Activated CD4-positive, alpha-beta T cell treated with anti-CD3 and anti-CD28 coated beads, Interleukin-2, amount 10 ng/mL, durations not matched to agents 24 days and 14 days (primary cell): ENCODE results near the gene PDK1. TPM values are rescaled to one million over a fixed set of nuclear protein-coding genes. Genes with fewer than 3 reads are reported as not detected.

Experiments used
- DNase-seq: peaks from one replicate; pipeline ENCODE4 v3.0.0; 2022
- H3K27ac Mint-ChIP-seq: one replicate; pipeline ENCODE4 v1.8.0; 2022; ENCODE audit warnings: mild to moderate bottlenecking, mixed read lengths
- H3K27me3 Mint-ChIP-seq: one replicate; pipeline ENCODE4 v1.8.0; 2022; ENCODE audit warnings: mixed read lengths
- H3K36me3 Mint-ChIP-seq: one replicate; pipeline ENCODE4 v1.8.0; 2022; ENCODE audit warnings: low read depth, mild to moderate bottlenecking, mixed read lengths
- H3K4me1 Mint-ChIP-seq: one replicate; pipeline ENCODE4 v1.8.0; 2021; ENCODE audit warnings: mixed read lengths
- H3K4me3 Mint-ChIP-seq: one replicate; pipeline ENCODE4 v1.8.0; 2022; ENCODE audit warnings: mild to moderate bottlenecking, moderate library complexity, mixed read lengths
- H3K9me3 Mint-ChIP-seq: one replicate; pipeline ENCODE4 v1.8.0; 2021; ENCODE audit warnings: mixed read lengths
- intact Hi-C: fragments of 100-400 bp; cut with micrococcal nuclease; formaldehyde crosslinking; loops from one replicate; pipeline ENCODE4 v1.15.1; 2023
- total RNA-seq: library from RNA; stranded (reverse); gene quantifications from 2 replicates; pipeline ENCODE4 v1.2.3, GENCODE V29; 2022

PDK1 gene
- total RNA-seq, 1 donor from 2014 or later = 42.6 TPM

- no peak overlapping the region for H3K4me3 Mint-ChIP-seq
- H3K9me3 Mint-ChIP-seq = no peaks in the 10 kb centered on the region
- H3K4me1 Mint-ChIP-seq = no peaks in the 10 kb centered on the region
- H3K27me3 Mint-ChIP-seq = no peaks in the 10 kb centered on the region
- intact Hi-C loops = no loop called here
- DNase-seq = no peak
- no peak overlapping the region for H3K27ac Mint-ChIP-seq
- H3K36me3 Mint-ChIP-seq = peaks cover 11% of the 10 kb centered on the region
These were observed 61.2 kb downstream of the PDK1 start for GRCh38 chr2:172617115-172617514.

DNA sequence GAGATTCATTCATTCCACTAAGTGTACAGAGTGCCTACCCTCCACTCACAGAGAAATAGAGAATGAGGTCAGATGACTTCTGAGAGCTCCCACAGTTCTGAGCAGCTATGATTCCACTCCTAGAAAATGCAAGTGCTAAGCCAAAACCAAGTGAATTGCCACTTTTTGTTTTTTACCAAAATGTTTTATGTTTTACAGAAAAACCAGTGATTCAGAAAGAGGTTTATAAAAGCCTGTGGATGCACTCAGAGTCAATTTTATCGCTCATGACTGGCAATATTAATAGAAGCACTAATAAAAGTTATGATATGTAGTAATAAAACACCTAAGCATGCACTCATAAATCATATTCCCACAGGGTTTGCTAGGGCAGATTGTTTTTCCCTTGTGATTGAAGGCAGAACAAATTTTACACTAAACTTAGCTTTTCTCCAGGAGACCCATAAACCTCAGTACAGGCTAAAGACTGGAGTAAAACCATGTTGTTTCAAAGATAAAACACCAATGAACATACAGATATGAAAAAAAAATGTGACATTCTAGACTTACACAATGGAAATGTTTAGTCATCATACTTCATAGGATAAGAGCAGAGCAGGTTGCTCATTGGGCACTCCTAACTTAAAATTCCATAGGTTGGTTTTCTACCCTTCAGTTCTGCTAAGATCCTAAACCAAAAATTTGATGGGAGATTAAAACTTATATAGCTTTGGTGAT, 67.5 kb downstream of the PDK1 start:
- peaks cover 25% of the 10 kb centered on the region for H3K36me3 Mint-ChIP-seq
- no peak for DNase-seq
- intact Hi-C loops = no loop called here
- H3K9me3 Mint-ChIP-seq = no peaks in the 10 kb centered on the region
- H3K4me3 Mint-ChIP-seq = no peak overlapping the region
- no peak overlapping the region for H3K27ac Mint-ChIP-seq
- H3K4me1 Mint-ChIP-seq = peaks cover 1% of the 10 kb centered on the region
- H3K27me3 Mint-ChIP-seq = no peaks in the 10 kb centered on the region

DNA sequence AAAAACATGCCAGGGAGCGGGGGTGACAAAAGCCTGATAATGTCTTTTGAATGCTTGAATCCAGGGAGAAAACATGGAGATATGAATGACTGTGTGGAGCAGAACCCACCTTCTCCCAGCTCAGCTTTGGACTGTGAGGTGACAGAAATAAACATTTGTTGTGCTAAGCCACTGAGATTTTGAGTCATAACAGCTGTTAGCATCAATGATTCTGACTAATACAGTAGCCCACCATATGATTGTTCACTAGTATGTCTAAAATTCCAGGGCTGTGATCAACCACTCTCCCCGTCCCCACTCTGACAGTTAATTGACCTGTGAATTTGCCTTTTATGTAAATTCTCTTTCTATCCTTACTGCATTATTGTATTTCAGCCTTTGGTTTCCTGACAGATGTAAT, 69.1 kb downstream of the PDK1 start:
- no peak for DNase-seq
- no peaks in the 10 kb centered on the region for H3K27me3 Mint-ChIP-seq
- no peaks in the 10 kb centered on the region for H3K9me3 Mint-ChIP-seq
- intact Hi-C loops = no loop called here
- no peak overlapping the region for H3K27ac Mint-ChIP-seq
- H3K4me3 Mint-ChIP-seq = no peak overlapping the region
- H3K36me3 Mint-ChIP-seq = peaks cover 37% of the 10 kb centered on the region
- H3K4me1 Mint-ChIP-seq = peaks cover 1% of the 10 kb centered on the region

- H3K27ac Mint-ChIP-seq = no peak overlapping the region
- no peaks in the 10 kb centered on the region for H3K27me3 Mint-ChIP-seq
- no peak for DNase-seq
- peaks cover 46% of the 10 kb centered on the region for H3K36me3 Mint-ChIP-seq
- H3K4me3 Mint-ChIP-seq = no peak overlapping the region
- peaks cover 1% of the 10 kb centered on the region for H3K4me1 Mint-ChIP-seq
- intact Hi-C loops = no loop called here
- peaks cover under 1% of the 10 kb centered on the region for H3K9me3 Mint-ChIP-seq
These were observed 71.3 kb downstream of the PDK1 start for GRCh38 chr2:172627181-172627580.

GRCh38 chr2:172628085-172628484, 72.2 kb downstream of the PDK1 start:
- intact Hi-C loops = no loop called here
- Mint-ChIP-seq H3K36me3 (peaks cover 46% of the 10 kb centered on the region), H3K27me3 (no peaks in the 10 kb centered on the region), H3K9me3 (peaks cover 4% of the 10 kb centered on the region), H3K27ac (no peak overlapping the region), H3K4me1 (peaks cover 1% of the 10 kb centered on the region), H3K4me3 (no peak overlapping the region)
- no peak for DNase-seq

GRCh38 chr2:172629586-172629985, 73.7 kb downstream of the PDK1 start:
- no peaks in the 10 kb centered on the region for H3K27me3 Mint-ChIP-seq
- no peak for DNase-seq
- H3K27ac Mint-ChIP-seq = no peak overlapping the region
- intact Hi-C loops = no loop called here
- peaks cover 4% of the 10 kb centered on the region for H3K9me3 Mint-ChIP-seq
- H3K4me1 Mint-ChIP-seq = no peaks in the 10 kb centered on the region
- H3K36me3 Mint-ChIP-seq = peaks cover 36% of the 10 kb centered on the region
- H3K4me3 Mint-ChIP-seq = no peak overlapping the region

GRCh38 chr2:172630181-172630580, 74.3 kb downstream of the PDK1 start:
- H3K36me3 Mint-ChIP-seq = peaks cover 36% of the 10 kb centered on the region
- no peak overlapping the region for H3K27ac Mint-ChIP-seq
- H3K4me1 Mint-ChIP-seq = no peaks in the 10 kb centered on the region
- DNase-seq = no peak
- H3K4me3 Mint-ChIP-seq = no peak overlapping the region
- peaks cover 4% of the 10 kb centered on the region for H3K9me3 Mint-ChIP-seq
- H3K27me3 Mint-ChIP-seq = no peaks in the 10 kb centered on the region
- intact Hi-C loops = no loop called here

DNA sequence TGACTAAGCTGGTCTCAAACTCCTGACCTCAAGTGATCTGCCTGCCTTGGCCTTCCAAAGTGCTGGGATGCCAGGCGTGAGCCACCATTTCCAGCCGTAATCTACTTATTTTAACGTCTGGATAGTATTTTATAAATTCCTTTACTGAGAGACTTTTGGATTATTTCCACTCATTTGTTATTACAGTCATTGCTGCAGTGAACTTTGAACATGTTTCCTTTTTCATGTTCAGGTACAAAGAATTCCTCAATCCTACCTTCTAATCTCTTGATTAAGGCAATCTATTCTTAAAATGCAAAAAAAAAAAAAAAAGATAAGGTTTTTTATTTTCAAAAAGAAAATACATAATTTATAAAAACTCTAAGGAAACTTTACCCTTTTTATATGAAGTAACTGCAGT, 78.6 kb downstream of the PDK1 start:
- H3K4me3 Mint-ChIP-seq = no peak overlapping the region
- H3K4me1 Mint-ChIP-seq = peaks cover under 1% of the 10 kb centered on the region
- peaks cover 8% of the 10 kb centered on the region for H3K9me3 Mint-ChIP-seq
- intact Hi-C loops = no loop called here
- no peak for DNase-seq
- no peaks in the 10 kb centered on the region for H3K27me3 Mint-ChIP-seq
- H3K36me3 Mint-ChIP-seq = peaks cover 12% of the 10 kb centered on the region
- no peak overlapping the region for H3K27ac Mint-ChIP-seq

DNA sequence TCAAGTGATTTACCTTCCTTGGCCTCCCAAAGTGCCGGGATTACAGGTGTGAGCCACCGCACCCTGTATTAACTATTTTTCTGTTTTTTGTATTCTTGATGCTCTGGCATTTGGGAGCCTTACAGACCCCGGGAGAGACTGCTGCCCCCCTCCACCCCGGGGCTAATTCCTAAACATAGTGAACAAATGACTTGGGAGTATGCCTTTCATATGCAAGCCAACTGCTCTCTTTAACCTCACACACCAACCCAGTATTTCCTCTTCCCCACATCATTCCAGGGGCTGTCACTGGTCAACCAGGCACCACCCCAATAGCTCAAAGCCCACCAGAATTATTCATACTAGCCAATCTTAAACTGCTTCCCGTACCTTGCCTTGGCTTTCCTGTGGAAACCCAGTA, 79.7 kb downstream of the PDK1 start:
- no peaks in the 10 kb centered on the region for H3K27me3 Mint-ChIP-seq

DNA sequence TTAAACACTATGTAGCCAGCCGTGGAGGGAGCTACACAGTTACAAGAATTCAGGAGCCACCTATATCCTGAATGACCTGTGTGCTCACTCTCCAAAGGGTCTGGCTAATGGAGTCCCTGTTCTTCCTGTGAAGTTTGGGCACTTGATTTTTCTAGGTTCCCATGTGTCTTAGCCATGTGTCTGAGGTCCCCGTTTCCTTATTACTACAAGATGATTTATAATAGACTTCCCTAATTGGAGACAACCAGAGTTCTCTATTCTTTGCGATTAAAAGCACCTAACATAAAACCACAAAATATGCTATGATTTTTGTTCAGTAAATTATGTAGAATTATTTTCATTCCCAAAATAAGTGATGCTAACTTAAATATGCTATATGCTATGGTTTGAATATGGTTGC, 83.4 kb downstream of the PDK1 start:
- Mint-ChIP-seq H3K27me3 (no peaks in the 10 kb centered on the region), H3K9me3 (peaks cover 3% of the 10 kb centered on the region), H3K4me3 (no peak overlapping the region), H3K27ac (no peak overlapping the region), H3K36me3 (no peaks in the 10 kb centered on the region), H3K4me1 (peaks cover 18% of the 10 kb centered on the region)
- intact Hi-C loops = no loop called here
- no peak for DNase-seq

More for the DNA sequence above, 79.7 kb downstream of the PDK1 start:
- DNase-seq = no peak
- Mint-ChIP-seq H3K9me3 (peaks cover 8% of the 10 kb centered on the region), H3K4me3 (no peak overlapping the region), H3K4me1 (peaks cover 8% of the 10 kb centered on the region), H3K36me3 (peaks cover 4% of the 10 kb centered on the region), H3K27ac (no peak overlapping the region)
- intact Hi-C loops = no loop called here

DNA sequence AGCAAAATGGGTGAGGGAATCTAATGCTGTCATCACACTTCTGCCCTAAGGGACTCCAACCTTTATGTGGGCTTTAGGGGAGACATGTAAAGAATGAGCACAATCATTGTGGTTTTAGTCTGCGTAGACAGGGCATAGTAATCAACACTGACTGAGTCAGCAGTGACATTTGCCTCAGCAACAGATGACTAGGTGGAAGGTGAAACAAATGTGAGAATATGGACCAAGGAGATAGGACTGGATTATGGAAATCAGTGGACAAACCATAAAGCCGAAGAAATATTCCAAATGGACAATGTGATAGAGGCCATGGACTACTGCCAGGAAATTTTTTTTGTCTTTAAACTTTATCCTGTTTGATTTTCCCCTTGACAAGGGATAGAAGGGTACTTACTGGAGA, 83.9 kb downstream of the PDK1 start:
- peaks cover 3% of the 10 kb centered on the region for H3K9me3 Mint-ChIP-seq
- no peaks in the 10 kb centered on the region for H3K36me3 Mint-ChIP-seq
- H3K27ac Mint-ChIP-seq = no peak overlapping the region
- peaks cover 18% of the 10 kb centered on the region for H3K4me1 Mint-ChIP-seq
- intact Hi-C loops = no loop called here
- H3K27me3 Mint-ChIP-seq = no peaks in the 10 kb centered on the region
- H3K4me3 Mint-ChIP-seq = no peak overlapping the region
- no peak for DNase-seq

GRCh38 chr2:172640389-172640788, 84.5 kb downstream of the PDK1 start:
- Mint-ChIP-seq H3K9me3 (peaks cover 3% of the 10 kb centered on the region), H3K4me1 (peaks cover 18% of the 10 kb centered on the region), H3K4me3 (no peak overlapping the region), H3K36me3 (no peaks in the 10 kb centered on the region), H3K27me3 (no peaks in the 10 kb centered on the region), H3K27ac (no peak overlapping the region)
- intact Hi-C loops = no loop called here
- DNase-seq = no peak

DNA sequence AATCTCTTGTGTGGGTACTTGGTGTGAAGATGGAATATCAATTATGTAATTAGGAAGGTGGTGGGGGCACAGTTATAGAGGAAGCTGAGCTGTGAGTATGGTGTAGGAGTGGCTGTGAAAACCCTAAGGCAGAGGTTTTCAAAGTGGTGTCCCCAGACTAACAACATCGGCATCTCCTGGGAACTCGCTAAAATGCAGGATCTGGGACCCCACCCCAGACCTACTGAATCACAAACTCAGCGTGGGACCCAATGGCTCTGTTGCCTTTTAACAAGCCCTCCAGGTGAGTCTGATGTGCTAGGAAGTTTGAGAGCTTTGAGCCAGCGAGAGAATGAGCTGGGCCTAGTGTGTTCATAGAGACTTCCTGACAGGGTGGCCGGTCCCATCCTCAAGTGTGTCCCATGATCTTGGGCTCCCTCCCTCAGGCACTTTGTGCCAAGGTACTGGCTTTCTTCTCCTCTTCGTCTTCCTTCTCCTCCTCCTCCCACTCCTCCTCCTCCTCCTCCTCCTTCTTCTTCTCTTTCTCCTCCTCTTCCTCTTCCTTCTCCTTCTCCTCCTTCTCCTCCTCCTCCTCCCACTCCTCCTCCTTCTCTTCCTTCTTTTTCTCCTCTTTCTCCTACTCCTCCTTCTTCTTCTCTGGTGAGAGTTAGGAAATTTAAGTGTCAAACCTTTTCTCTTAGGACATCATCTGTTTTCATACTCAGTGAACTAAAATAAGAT, 86.6 kb downstream of the PDK1 start:
- no peak for DNase-seq
- intact Hi-C loops = no loop called here
- no peaks in the 10 kb centered on the region for H3K36me3 Mint-ChIP-seq
- no peaks in the 10 kb centered on the region for H3K9me3 Mint-ChIP-seq
- H3K27ac Mint-ChIP-seq = no peak overlapping the region
- H3K27me3 Mint-ChIP-seq = no peaks in the 10 kb centered on the region
- H3K4me3 Mint-ChIP-seq = no peak overlapping the region
- H3K4me1 Mint-ChIP-seq = peaks cover 18% of the 10 kb centered on the region

DNA sequence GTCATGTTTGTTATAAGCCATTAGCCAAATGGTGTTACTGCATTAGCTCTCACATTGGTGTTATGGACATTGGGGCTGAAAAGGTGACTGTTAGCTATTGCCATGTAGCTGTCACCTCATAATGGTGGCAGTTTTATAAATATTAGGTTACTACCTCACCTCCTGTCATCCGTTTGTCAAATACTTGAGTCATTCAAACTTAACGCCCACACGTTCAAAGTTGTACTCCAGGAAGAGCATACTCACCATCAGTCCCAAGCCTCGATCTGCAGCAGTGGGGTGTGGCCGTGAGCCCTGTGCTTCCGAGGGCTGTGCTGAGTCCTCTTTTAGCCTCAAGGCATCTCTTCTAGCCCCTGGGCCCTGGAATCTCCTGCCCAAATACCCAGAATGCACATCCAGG, 87.3 kb downstream of the PDK1 start:
- intact Hi-C loops = no loop called here
- Mint-ChIP-seq H3K36me3 (no peaks in the 10 kb centered on the region), H3K27me3 (no peaks in the 10 kb centered on the region), H3K27ac (no peak overlapping the region), H3K4me3 (no peak overlapping the region), H3K9me3 (no peaks in the 10 kb centered on the region), H3K4me1 (peaks cover 18% of the 10 kb centered on the region)
- DNase-seq = no peak
